Measurements from ENCODE around the gene INVS.

The INVS gene

GRCh38 chr9:100070104-100071041 is 28.7 kb upstream of the INVS start:
- TF ChIP-seq GATA1 (IDR thresholded peaks at IDR 0.05; ENCODE audit: low read depth, low read length) (no peak), POLR2A (IDR thresholded peaks at IDR 0.05; ENCODE audit: low read length) (no peak)
- DNase-seq: peak; percentile 80 to 94

- no peak for DNase-seq
- TF ChIP-seq POLR2A (IDR thresholded peaks at IDR 0.05; ENCODE audit: low read length): no peak
- no peak for TF ChIP-seq GATA1 (IDR thresholded peaks at IDR 0.05; ENCODE audit: low read depth, low read length)
These were observed 27.8 kb upstream of the INVS start for GRCh38 chr9:100071271-100071670.

- DNase-seq: no peak
- TF ChIP-seq GATA1 (IDR thresholded peaks at IDR 0.05; ENCODE audit: low read depth, low read length): no peak
- TF ChIP-seq POLR2A (IDR thresholded peaks at IDR 0.05; ENCODE audit: low read length): no peak
These were observed 26.2 kb upstream of the INVS start for GRCh38 chr9:100072805-100073204.

- DNase-seq: peak in 1 of 2 experiments; percentile 26
- no peak for TF ChIP-seq GATA1 (IDR thresholded peaks at IDR 0.05; ENCODE audit: low read depth, low read length)
- TF ChIP-seq POLR2A (IDR thresholded peaks at IDR 0.05; ENCODE audit: low read length): no peak
These were observed 24.9 kb upstream of the INVS start for GRCh38 chr9:100074093-100074492.

- TF ChIP-seq POLR2A (IDR thresholded peaks at IDR 0.05; ENCODE audit: low read length) (no peak), GATA1 (IDR thresholded peaks at IDR 0.05; ENCODE audit: low read depth, low read length) (no peak)
These were observed 24.1 kb upstream of the INVS start for GRCh38 chr9:100074989-100075388.

GRCh38 chr9:100076256-100076655 is 22.8 kb upstream of the INVS start:
- DNase-seq: peak; percentile 68 to 83

More at GRCh38 chr9:100074989-100075388, 24.1 kb upstream of the INVS start:
- no peak for DNase-seq

GRCh38 chr9:100082782-100083181 is 16.3 kb upstream of the INVS start:
- no peak for TF ChIP-seq GATA1 (IDR thresholded peaks at IDR 0.05; ENCODE audit: low read depth, low read length)
- TF ChIP-seq POLR2A (IDR thresholded peaks at IDR 0.05; ENCODE audit: low read length): no peak
- DNase-seq: no peak

GRCh38 chr9:100083448-100084127 is 15.5 kb upstream of the INVS start:
- TF ChIP-seq POLR2A (IDR thresholded peaks at IDR 0.05; ENCODE audit: low read length) (no peak), GATA1 (IDR thresholded peaks at IDR 0.05; ENCODE audit: low read depth, low read length) (no peak)
- DNase-seq: peak; percentile 63 to 67

- TF ChIP-seq POLR2A (IDR thresholded peaks at IDR 0.05; ENCODE audit: low read length): no peak
- TF ChIP-seq GATA1 (IDR thresholded peaks at IDR 0.05; ENCODE audit: low read depth, low read length): peak; percentile 15
- peak; percentile 82 to 92 for DNase-seq
These were observed 15.0 kb upstream of the INVS start for GRCh38 chr9:100084128-100084453.

- peak; percentile 47 to 55 for DNase-seq
- TF ChIP-seq GATA1 (IDR thresholded peaks at IDR 0.05; ENCODE audit: low read depth, low read length) (no peak), POLR2A (IDR thresholded peaks at IDR 0.05; ENCODE audit: low read length) (no peak)
These were observed 14.3 kb upstream of the INVS start for GRCh38 chr9:100084734-100085133.

GRCh38 chr9:100086097-100086635 is 12.9 kb upstream of the INVS start:
- TF ChIP-seq GATA1 (IDR thresholded peaks at IDR 0.05; ENCODE audit: low read depth, low read length): no peak
- peak in 1 of 2 experiments; percentile 19 for DNase-seq

GRCh38 chr9:100087218-100087617 is 11.8 kb upstream of the INVS start:
- TF ChIP-seq GATA1 (IDR thresholded peaks at IDR 0.05; ENCODE audit: low read depth, low read length) (no peak), POLR2A (IDR thresholded peaks at IDR 0.05; ENCODE audit: low read length) (no peak)
- peak; percentile 46 to 67 for DNase-seq

GRCh38 chr9:100088202-100088601 is 10.8 kb upstream of the INVS start:
- DNase-seq: peak; percentile 11 to 43
- TF ChIP-seq POLR2A (IDR thresholded peaks at IDR 0.05; ENCODE audit: low read length) (no peak), GATA1 (IDR thresholded peaks at IDR 0.05; ENCODE audit: low read depth, low read length) (no peak)

GRCh38 chr9:100090880-100091279 is 8.2 kb upstream of the INVS start:
- TF ChIP-seq GATA1 (IDR thresholded peaks at IDR 0.05; ENCODE audit: low read depth, low read length) (no peak), POLR2A (IDR thresholded peaks at IDR 0.05; ENCODE audit: low read length) (no peak)
- no peak for DNase-seq

Measured in erythroblast (primary cell).